Measurements from ENCODE around the gene LIPK. TPM values are rescaled to one million over a fixed set of nuclear protein-coding genes. Genes with fewer than 3 reads are reported as not detected.

LIPK gene
- polyA plus RNA-seq, 2 of the 4 experiments (the other 2 are of a cell fraction) = 0.05 TPM; not detected in 1

DNA sequence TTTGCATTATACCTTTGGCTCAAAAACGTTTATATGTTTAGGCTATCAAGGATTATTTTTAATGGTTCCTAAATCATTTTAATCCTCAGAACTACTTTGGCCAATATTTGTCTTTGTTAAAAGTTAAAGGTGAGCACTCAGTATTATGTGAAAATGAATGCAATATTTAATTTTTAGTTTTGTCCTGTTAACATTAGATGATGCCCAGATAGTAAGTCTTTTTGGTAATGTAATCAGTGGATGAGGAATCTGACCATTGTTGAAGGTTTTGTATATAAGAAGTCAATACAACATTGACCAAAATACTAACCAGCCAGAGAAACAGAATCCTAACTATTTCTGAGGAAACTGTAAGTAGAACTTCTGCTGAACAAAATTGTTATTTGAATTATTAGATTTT lies 41.9 kb upstream of the LIPK start, which contains the start of gene LIPF:
TSS of gene LIPF (plus strand) at position 301 of the 400 bp plus-strand sequence. CDS start 2,856 bp downstream, outside the sequence.
- DNase-seq (ENCODE audit: low read depth in 1 of 2, low spot score in 1 of 2) = no peak
- H3K4me3 ChIP-seq = no peak within 1 kb of the TSS
- POLR2A ChIA-PET = no interaction called here
- CTCF ChIA-PET = no interaction called here
- no peak for FAIRE-seq
- ATAC-seq = no peak
- H3K9me3 ChIP-seq = no peaks in the 10 kb centered on the region
- no peak within 1 kb of the TSS for H3K4me2 ChIP-seq
- TF ChIP-seq TP53 (CRISPR knock-in tag; IDR thresholded peaks at IDR 0.05) = no peak
- no peak for TF ChIP-seq BCL3 (IDR thresholded peaks at IDR 0.05)
- no peak for TF ChIP-seq RNF2 (IDR thresholded peaks at IDR 0.05; ENCODE audit: borderline replicate concordance, low read depth)
- no peak for TF ChIP-seq RAD21 (conservative IDR thresholded peaks at IDR 0.05 in 1 of 2, IDR thresholded peaks at IDR 0.05 in 1 of 2)
- TF ChIP-seq, protein P1, sequence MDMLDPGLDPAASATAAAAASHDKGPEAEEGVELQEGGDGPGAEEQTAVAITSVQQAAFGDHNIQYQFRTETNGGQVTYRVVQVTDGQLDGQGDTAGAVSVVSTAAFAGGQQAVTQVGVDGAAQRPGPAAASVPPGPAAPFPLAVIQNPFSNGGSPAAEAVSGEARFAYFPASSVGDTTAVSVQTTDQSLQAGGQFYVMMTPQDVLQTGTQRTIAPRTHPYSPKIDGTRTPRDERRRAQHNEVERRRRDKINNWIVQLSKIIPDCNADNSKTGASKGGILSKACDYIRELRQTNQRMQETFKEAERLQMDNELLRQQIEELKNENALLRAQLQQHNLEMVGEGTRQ (IDR thresholded peaks at IDR 0.05) = no peak
- no peak for TF ChIP-seq POLR2AphosphoS2 (conservative IDR thresholded peaks at IDR 0.05; ENCODE audit: low read length)
- TF ChIP-seq NFE2L2 (conservative IDR thresholded peaks at IDR 0.05; ENCODE audit: low read length) = no peak
- no peak within 1 kb of the TSS for H3K27ac ChIP-seq
- 3% methylated on average over 1 of the region's 1 CpG for WGBS (ENCODE audit: missing lambda C conversion rate)
- H3K4me1 ChIP-seq = no peaks in the 10 kb centered on the region

DNA sequence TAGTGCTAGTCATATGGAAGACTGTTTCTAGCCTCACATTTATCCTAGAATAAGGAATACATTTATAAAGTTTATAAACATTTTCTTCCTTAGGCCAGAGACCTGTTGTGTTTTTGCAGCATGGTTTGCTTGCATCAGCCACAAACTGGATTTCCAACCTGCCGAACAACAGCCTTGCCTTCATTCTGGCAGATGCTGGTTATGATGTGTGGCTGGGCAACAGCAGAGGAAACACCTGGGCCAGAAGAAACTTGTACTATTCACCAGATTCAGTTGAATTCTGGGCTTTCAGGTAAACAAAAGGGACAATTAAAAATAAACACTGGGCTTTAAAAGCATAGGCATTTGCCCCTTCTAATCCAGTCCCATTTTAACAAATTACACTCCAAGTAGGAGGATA lies 37.6 kb upstream of the LIPK start:
- ATAC-seq = no peak
- ChIA-PET POLR2A (no interaction called here), CTCF (interaction anchor here (1.0 kb wide), 1 partner anchor 141 kb away, joined by 4 read pairs; no protein-coding TSS in a partner anchor)
- no peak overlapping the region for H3K4me2 ChIP-seq
- no peak for DNase-seq (ENCODE audit: low read depth in 1 of 2, low spot score in 1 of 2)
- H3K9me3 ChIP-seq = no peaks in the 10 kb centered on the region
- WGBS (ENCODE audit: missing lambda C conversion rate) = 100% methylated on average over 1 of the region's 1 CpG
- H3K4me1 ChIP-seq = no peaks in the 10 kb centered on the region
- no peak for TF ChIP-seq CBX2 (IDR thresholded peaks at IDR 0.05; ENCODE audit: borderline replicate concordance, low read depth)
- TF ChIP-seq ZC3H11A (IDR thresholded peaks at IDR 0.05) = no peak
- TF ChIP-seq MAFK (IDR thresholded peaks at IDR 0.05; ENCODE audit: partially characterized antibody) = no peak
- no peak for TF ChIP-seq NR3C1 (IDR thresholded peaks at IDR 0.05)
- TF ChIP-seq, protein P2, sequence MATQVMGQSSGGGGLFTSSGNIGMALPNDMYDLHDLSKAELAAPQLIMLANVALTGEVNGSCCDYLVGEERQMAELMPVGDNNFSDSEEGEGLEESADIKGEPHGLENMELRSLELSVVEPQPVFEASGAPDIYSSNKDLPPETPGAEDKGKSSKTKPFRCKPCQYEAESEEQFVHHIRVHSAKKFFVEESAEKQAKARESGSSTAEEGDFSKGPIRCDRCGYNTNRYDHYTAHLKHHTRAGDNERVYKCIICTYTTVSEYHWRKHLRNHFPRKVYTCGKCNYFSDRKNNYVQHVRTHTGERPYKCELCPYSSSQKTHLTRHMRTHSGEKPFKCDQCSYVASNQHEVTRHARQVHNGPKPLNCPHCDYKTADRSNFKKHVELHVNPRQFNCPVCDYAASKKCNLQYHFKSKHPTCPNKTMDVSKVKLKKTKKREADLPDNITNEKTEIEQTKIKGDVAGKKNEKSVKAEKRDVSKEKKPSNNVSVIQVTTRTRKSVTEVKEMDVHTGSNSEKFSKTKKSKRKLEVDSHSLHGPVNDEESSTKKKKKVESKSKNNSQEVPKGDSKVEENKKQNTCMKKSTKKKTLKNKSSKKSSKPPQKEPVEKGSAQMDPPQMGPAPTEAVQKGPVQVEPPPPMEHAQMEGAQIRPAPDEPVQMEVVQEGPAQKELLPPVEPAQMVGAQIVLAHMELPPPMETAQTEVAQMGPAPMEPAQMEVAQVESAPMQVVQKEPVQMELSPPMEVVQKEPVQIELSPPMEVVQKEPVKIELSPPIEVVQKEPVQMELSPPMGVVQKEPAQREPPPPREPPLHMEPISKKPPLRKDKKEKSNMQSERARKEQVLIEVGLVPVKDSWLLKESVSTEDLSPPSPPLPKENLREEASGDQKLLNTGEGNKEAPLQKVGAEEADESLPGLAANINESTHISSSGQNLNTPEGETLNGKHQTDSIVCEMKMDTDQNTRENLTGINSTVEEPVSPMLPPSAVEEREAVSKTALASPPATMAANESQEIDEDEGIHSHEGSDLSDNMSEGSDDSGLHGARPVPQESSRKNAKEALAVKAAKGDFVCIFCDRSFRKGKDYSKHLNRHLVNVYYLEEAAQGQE (IDR thresholded peaks at IDR 0.05) = no peak
- TF ChIP-seq, protein P3, sequence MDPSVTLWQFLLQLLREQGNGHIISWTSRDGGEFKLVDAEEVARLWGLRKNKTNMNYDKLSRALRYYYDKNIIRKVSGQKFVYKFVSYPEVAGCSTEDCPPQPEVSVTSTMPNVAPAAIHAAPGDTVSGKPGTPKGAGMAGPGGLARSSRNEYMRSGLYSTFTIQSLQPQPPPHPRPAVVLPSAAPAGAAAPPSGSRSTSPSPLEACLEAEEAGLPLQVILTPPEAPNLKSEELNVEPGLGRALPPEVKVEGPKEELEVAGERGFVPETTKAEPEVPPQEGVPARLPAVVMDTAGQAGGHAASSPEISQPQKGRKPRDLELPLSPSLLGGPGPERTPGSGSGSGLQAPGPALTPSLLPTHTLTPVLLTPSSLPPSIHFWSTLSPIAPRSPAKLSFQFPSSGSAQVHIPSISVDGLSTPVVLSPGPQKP (IDR thresholded peaks at IDR 0.05; ENCODE audit: low read depth, low read length) = no peak
- no peak overlapping the region for H3K27ac ChIP-seq
- H3K4me3 ChIP-seq = no peak overlapping the region
- no peak for FAIRE-seq

DNA sequence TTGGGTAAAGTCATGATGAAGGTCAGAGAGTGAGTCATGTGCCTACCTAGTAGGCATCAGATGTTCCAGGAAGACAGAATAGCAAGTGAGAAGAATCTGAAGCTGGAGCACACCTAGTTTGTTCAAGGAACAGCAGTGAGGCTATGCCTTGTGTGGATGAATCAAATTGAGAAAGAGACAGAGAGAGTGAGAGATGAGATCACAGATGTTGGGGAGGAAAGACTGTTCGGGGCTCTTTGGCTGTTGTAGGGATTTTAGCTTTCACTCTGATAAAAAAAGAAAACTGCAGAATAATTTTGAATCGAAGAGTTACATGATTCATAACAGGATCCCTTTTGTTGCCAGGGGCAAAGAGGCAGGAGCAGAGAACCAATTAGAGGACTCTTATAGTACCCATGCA lies 35.6 kb upstream of the LIPK start:
- ATAC-seq (no peak), DNase-seq (ENCODE audit: low read depth in 1 of 2, low spot score in 1 of 2) (no peak), FAIRE-seq (no peak)
- ChIA-PET POLR2A (no interaction called here), CTCF (interaction anchor here (0.6 kb wide), 1 partner anchor 140 kb away, joined by 3 read pairs; no protein-coding TSS in a partner anchor)
- Histone ChIP-seq H3K9me3 (no peaks in the 10 kb centered on the region), H3K4me2 (no peak overlapping the region), H3K4me1 (no peaks in the 10 kb centered on the region), H3K4me3 (no peak overlapping the region), H3K27ac (no peak overlapping the region)
- 25% methylated on average over 2 of the region's 2 CpGs for WGBS (ENCODE audit: missing lambda C conversion rate)
- TF ChIP-seq GATA3 (IDR thresholded peaks at IDR 0.05; ENCODE audit: borderline replicate concordance) = no peak
- no peak for TF ChIP-seq HOXA7 (CRISPR knock-in tag; IDR thresholded peaks at IDR 0.05)
- no peak for TF ChIP-seq MAFK (IDR thresholded peaks at IDR 0.05; ENCODE audit: partially characterized antibody)
- no peak for TF ChIP-seq HOXB5 (CRISPR knock-in tag; IDR thresholded peaks at IDR 0.05)
- TF ChIP-seq, protein P3 (IDR thresholded peaks at IDR 0.05; ENCODE audit: low read depth, low read length) = no peak
- no peak for TF ChIP-seq BCL3 (IDR thresholded peaks at IDR 0.05)
- no peak for TF ChIP-seq EHF (CRISPR knock-in tag; IDR thresholded peaks at IDR 0.05)
- TF ChIP-seq EHMT2 (IDR thresholded peaks at IDR 0.05; ENCODE audit: low read depth) = no peak
- no peak for TF ChIP-seq PHF8 (IDR thresholded peaks at IDR 0.05; ENCODE audit: borderline replicate concordance, low read depth)
- TF ChIP-seq, protein P4, sequence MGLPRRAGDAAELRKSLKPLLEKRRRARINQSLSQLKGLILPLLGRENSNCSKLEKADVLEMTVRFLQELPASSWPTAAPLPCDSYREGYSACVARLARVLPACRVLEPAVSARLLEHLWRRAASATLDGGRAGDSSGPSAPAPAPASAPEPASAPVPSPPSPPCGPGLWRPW (IDR thresholded peaks at IDR 0.05) = no peak
- TF ChIP-seq HEYL (CRISPR knock-in tag; IDR thresholded peaks at IDR 0.05) = no peak
- TF ChIP-seq, protein P1 (IDR thresholded peaks at IDR 0.05) = no peak
